Measurements from ENCODE around the gene OR13C5. TPM values are rescaled to one million over a fixed set of nuclear protein-coding genes. Genes with fewer than 3 reads are reported as not detected.
"Not testable (repeated sequence)": the region's sequence is repeated elsewhere in the genome, so short reads cannot be mapped to it uniquely, and the experiment has no call there.

Gene OR13C5, protein sequence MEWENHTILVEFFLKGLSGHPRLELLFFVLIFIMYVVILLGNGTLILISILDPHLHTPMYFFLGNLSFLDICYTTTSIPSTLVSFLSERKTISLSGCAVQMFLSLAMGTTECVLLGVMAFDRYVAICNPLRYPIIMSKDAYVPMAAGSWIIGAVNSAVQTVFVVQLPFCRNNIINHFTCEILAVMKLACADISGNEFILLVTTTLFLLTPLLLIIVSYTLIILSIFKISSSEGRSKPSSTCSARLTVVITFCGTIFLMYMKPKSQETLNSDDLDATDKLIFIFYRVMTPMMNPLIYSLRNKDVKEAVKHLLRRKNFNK
- not detected in 2 replicates for total RNA-seq (2014; rRNA removed; shearing (Covaris generic))
- not detected in 2 replicates for polyA plus RNA-seq (2016; fragmentation: Nextera tagmentation; extraction: Ambion mirVana)
- long read RNA-seq = 0 reads

DNA sequence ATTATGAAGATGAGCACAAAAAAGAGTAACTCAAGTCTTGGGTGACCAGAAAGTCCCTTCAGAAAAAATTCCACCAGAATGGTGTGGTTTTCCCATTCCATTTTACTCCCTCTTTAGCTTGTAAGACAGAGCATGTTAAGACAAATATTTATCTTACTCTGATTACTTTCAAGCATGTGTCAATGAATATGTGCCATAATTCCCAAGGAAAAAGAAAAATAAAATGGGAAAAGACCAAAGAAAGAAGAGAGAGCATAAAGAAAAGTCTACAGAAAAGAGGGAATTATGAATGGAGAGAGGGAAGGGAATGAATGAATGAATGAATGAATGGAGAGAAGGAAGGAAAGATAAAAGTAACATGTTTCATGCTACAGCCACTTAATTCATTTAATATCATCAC, at the start of gene OR13C5:
Gene OR13C5 (minus strand): TSS at position 101 of the 400 bp plus-strand sequence. CDS start 0 bp downstream, at position 101.
- H3K36me3 ChIP-seq (ENCODE audit: insufficient read depth); H3K27me3 ChIP-seq (ENCODE audit: insufficient read depth); H3K4me2 ChIP-seq; H3K4me3 Mint-ChIP-seq; H3K9me2 ChIP-seq (ENCODE audit: insufficient read depth); H3K36me3 Mint-ChIP-seq (ENCODE audit: low read depth); H3K79me2 ChIP-seq (replicated peaks; ENCODE audit: insufficient read depth); ATAC-seq; H3K4me3 ChIP-seq; H3K4me1 ChIP-seq (ENCODE audit: insufficient read depth); H3K27ac Mint-ChIP-seq; DNase-seq (ENCODE audit: low spot score); H3K27ac ChIP-seq (ENCODE audit: low read depth); H2AFZ ChIP-seq; H3K27me3 Mint-ChIP-seq (ENCODE audit: insufficient read depth, low read depth, poor library complexity); H4K20me1 ChIP-seq (replicated peaks; ENCODE audit: insufficient read depth); H3K4me1 Mint-ChIP-seq; H3F3A ChIP-seq (replicated peaks; ENCODE audit: low read depth); H3K9me3 Mint-ChIP-seq: not testable (repeated sequence)

DNA sequence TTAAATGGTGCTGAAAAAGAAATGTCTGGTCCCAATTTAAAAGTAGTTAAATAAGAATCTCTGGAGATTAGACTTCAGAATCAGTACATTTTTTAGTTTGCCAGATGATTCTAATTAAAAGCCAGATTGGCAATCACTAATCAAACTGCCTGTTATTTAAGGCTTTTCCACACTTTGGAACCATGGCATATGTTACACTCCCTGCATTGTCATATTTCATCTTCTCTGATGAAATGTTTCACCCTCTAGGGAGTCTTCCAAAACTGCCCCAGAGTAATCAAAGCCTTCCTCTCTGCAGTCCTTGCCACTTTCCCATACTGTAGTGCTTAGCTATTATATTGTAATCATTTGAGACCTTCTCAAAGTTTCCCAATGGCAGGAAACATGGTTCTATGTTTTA, 36.2 kb upstream of the OR13C5 start:
- Mint-ChIP-seq H3K27me3 (ENCODE audit: insufficient read depth, low read depth, poor library complexity) (peaks cover 4% of the 10 kb centered on the region), H3K27ac (no peak overlapping the region), H3K4me3 (no peak overlapping the region), H3K36me3 (ENCODE audit: low read depth) (peaks cover 2% of the 10 kb centered on the region), H3K9me3 (peaks cover 52% of the 10 kb centered on the region), H3K4me1 (no peaks in the 10 kb centered on the region)
- H3K27ac ChIP-seq (ENCODE audit: low read depth) = no peak overlapping the region
- no peak overlapping the region for H2AFZ ChIP-seq
- H3K4me3 ChIP-seq = no peak overlapping the region
- H3K9me2 ChIP-seq (ENCODE audit: insufficient read depth) = no peaks in the 10 kb centered on the region
- no peaks in the 10 kb centered on the region; the same call in 1 of the 2 replicates for H4K20me1 ChIP-seq (replicated peaks; ENCODE audit: insufficient read depth)
- no peaks in the 10 kb centered on the region; the same call in 1 of the 2 replicates for H3K36me3 ChIP-seq (ENCODE audit: insufficient read depth)
- no peaks in the 10 kb centered on the region for H3K4me1 ChIP-seq (ENCODE audit: insufficient read depth)
- no peak overlapping the region for H3K4me2 ChIP-seq
- no peaks in the 10 kb centered on the region for H3K79me2 ChIP-seq (replicated peaks; ENCODE audit: insufficient read depth)
- ATAC-seq = no peak
- TF ChIP-seq, protein P1, sequence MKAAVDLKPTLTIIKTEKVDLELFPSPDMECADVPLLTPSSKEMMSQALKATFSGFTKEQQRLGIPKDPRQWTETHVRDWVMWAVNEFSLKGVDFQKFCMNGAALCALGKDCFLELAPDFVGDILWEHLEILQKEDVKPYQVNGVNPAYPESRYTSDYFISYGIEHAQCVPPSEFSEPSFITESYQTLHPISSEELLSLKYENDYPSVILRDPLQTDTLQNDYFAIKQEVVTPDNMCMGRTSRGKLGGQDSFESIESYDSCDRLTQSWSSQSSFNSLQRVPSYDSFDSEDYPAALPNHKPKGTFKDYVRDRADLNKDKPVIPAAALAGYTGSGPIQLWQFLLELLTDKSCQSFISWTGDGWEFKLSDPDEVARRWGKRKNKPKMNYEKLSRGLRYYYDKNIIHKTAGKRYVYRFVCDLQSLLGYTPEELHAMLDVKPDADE (IDR thresholded peaks at IDR 0.05) = no peak
- TF ChIP-seq ZNF331 (CRISPR knock-in tag; IDR thresholded peaks at IDR 0.05; ENCODE audit: low read depth) (no peak), STAT1 (IDR thresholded peaks at IDR 0.05; ENCODE audit: unreplicated experiment) (no peak)
- TF ChIP-seq, protein P2, sequence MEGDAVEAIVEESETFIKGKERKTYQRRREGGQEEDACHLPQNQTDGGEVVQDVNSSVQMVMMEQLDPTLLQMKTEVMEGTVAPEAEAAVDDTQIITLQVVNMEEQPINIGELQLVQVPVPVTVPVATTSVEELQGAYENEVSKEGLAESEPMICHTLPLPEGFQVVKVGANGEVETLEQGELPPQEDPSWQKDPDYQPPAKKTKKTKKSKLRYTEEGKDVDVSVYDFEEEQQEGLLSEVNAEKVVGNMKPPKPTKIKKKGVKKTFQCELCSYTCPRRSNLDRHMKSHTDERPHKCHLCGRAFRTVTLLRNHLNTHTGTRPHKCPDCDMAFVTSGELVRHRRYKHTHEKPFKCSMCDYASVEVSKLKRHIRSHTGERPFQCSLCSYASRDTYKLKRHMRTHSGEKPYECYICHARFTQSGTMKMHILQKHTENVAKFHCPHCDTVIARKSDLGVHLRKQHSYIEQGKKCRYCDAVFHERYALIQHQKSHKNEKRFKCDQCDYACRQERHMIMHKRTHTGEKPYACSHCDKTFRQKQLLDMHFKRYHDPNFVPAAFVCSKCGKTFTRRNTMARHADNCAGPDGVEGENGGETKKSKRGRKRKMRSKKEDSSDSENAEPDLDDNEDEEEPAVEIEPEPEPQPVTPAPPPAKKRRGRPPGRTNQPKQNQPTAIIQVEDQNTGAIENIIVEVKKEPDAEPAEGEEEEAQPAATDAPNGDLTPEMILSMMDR (conservative IDR thresholded peaks at IDR 0.05; ENCODE audit: low read depth in 2 of 2) = no peak
- DNase-seq (ENCODE audit: low spot score) = no peak
- H3F3A ChIP-seq (replicated peaks; ENCODE audit: low read depth) = no peaks in the 10 kb centered on the region
- H3K27me3 ChIP-seq (ENCODE audit: insufficient read depth) = no peaks in the 10 kb centered on the region

DNA sequence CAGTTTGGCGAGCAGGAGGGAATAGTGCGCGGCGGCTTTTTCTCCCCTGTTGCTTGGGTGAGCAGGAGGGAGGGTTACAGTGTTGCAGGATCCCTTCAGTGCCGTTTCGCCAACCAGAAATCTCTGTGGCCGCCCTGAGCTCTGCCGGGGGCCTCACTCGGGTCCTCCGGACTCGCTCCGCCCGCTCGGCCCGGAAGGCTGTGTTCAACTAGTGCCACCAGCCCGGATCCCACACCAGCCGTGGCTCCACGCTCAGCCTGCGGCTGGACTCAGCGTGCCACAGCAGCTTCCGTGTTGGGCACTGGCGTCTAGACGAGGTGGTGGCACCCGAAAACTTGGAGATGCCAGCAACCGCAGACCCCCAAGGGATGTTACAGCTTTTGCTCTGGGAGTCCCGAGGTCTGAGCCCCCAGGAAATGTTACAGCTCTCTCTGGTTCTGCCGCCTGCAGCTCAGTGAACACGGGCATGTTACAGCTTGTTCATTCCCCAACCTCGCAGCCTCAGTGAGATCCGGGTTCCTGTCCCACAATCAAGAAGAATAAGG, 34.8 kb upstream of the OR13C5 start:
- no peak overlapping the region for H3K4me3 Mint-ChIP-seq
- no peaks in the 10 kb centered on the region for H3K4me1 Mint-ChIP-seq
- no peak for ATAC-seq
- H4K20me1 ChIP-seq (replicated peaks; ENCODE audit: insufficient read depth) = no peaks in the 10 kb centered on the region; the same call in 1 of the 2 replicates
- H3K27ac ChIP-seq (ENCODE audit: low read depth) = no peak overlapping the region
- no peaks in the 10 kb centered on the region for H3F3A ChIP-seq (replicated peaks; ENCODE audit: low read depth)
- H3K27ac Mint-ChIP-seq = no peak overlapping the region
- H3K36me3 ChIP-seq (ENCODE audit: insufficient read depth) = no peaks in the 10 kb centered on the region; the same call in 1 of the 2 replicates
- no peak overlapping the region for H2AFZ ChIP-seq
- H3K9me2 ChIP-seq (ENCODE audit: insufficient read depth) = no peaks in the 10 kb centered on the region
- H3K27me3 Mint-ChIP-seq (ENCODE audit: insufficient read depth, low read depth, poor library complexity) = peaks cover 4% of the 10 kb centered on the region
- no peaks in the 10 kb centered on the region for H3K79me2 ChIP-seq (replicated peaks; ENCODE audit: insufficient read depth)
- no peaks in the 10 kb centered on the region for H3K4me1 ChIP-seq (ENCODE audit: insufficient read depth)
- no peak overlapping the region for H3K4me2 ChIP-seq
- DNase-seq (ENCODE audit: low spot score) = peak; percentile 6
- peaks cover 2% of the 10 kb centered on the region for H3K36me3 Mint-ChIP-seq (ENCODE audit: low read depth)
- H3K9me3 Mint-ChIP-seq = peaks cover 40% of the 10 kb centered on the region
- no peak overlapping the region for H3K4me3 ChIP-seq
- no peaks in the 10 kb centered on the region for H3K27me3 ChIP-seq (ENCODE audit: insufficient read depth)
- TF ChIP-seq, protein P2 (conservative IDR thresholded peaks at IDR 0.05; ENCODE audit: low read depth in 2 of 2) = no peak
- TF ChIP-seq STAT1 (IDR thresholded peaks at IDR 0.05; ENCODE audit: unreplicated experiment) = no peak

Measured in GM23338 (cell line).